Adrenal gland (tissue), 12 donors: ENCODE data around the gene OLIG1. TPM values are rescaled to one million over a fixed set of nuclear protein-coding genes. Genes with fewer than 3 reads are reported as not detected.

Source experiments
- DNase-seq, 7 donors: peaks; one replicate each; pipeline ENCODE4 v3.0.0-alpha.2; 2019 to 2020
- H3K27ac ChIP-seq, 5 donors: fragments of 200-600 bp; sonication (generic) in 4 of 5; 1 replicate in 3 of 5; 2 replicates in 2 of 5; pipeline versions ENCODE4 v1.5.1 to v1.8.0; 2016 to 2020; ENCODE audit warnings: mild to moderate bottlenecking in 1 of 5
- H3K27me3 ChIP-seq: fragments of 200-600 bp; 2 replicates; pipeline ENCODE4 v1.8.0; 2021
- H3K36me3 ChIP-seq, 2 donors: fragments of 200-600 bp; replicated peaks in 1 of 2; 1 replicate in 1 of 2; 2 replicates in 1 of 2; pipeline versions ENCODE4 v1.5.1 to v1.8.0; 2018 to 2022
- H3K4me1 ChIP-seq, 2 donors: fragments of 200-600 bp; replicated peaks in 1 of 2; 1 replicate in 1 of 2; 2 replicates in 1 of 2; pipeline versions ENCODE4 v1.5.1 to v1.8.0; 2018 to 2021
- H3K4me3 ChIP-seq, 4 donors: fragments of 200-600 bp; sonication (generic) in 3 of 4; one replicate each; pipeline ENCODE4 v1.5.1; 2016 to 2018
- H3K9me3 ChIP-seq, 3 donors: fragments of 200-600 bp; sonication (generic) in 1 of 3; replicated peaks in 1 of 3; 1 replicate in 2 of 3; 2 replicates in 1 of 3; pipeline versions ENCODE4 v1.5.1 to v1.8.0; 2016 to 2021
- POLR2A ChIP-seq, 2 donors: fragments of 450-650 bp; IDR thresholded peaks; one replicate each; pipeline ENCODE4 v1.6.1; 2017; ENCODE audit warnings: antibody characterized with exemption in 2 of 2, mild to moderate bottlenecking in 2 of 2, moderate library complexity in 1 of 2
- WGBS, 4 donors: extraction: QIAGEN DNeasy Blood & Tissue Kit in 2 of 4; methylation state at CpG; one replicate each; pipeline versions ENCODE4 v1.1.5 to v1.1.7; 2013 to 2017; 5-methylcytosine and 5-hydroxymethylcytosine counted together
- intact Hi-C, 2 donors: fragments of 100-400 bp; cut with DNase I; formaldehyde crosslinking; loops; one replicate each; pipeline versions ENCODE4 v1.14.1 to v1.15.0; 2022 to 2023
- polyA plus RNA-seq, 3 donors: library from polyadenylated mRNA; stranded (reverse); fragments of 200-250 nt in 2 of 3; fragments of 350-450 nt in 1 of 3; fragmentation: Illumina TruSeq in 1 of 3; extraction: RNeasy Lipid Tissue Mini Kit (QIAGEN cat#74804) in 1 of 3; gene quantifications; one replicate each; pipeline ENCODE4 v1.2.3, GENCODE V29; 2013 to 2014
- total RNA-seq, 9 donors: library from RNA; depleted of rRNA in 4 of 9; stranded (reverse); fragments of >200 nt in 4 of 9; fragments of 120-200 nt in 1 of 9; fragmentation: NEBNext Ultra II Directional in 1 of 9; extraction: Animal tissue kit (Norgen Biotek cat#: 25700) in 1 of 9; gene quantifications; one replicate each; pipeline versions ENCODE4 v1.1.0 to v1.2.4, GENCODE V29; 2013 to 2023
- TF ChIP-seq, protein P1 (sequence below), 6 experiments: fragments of 450-650 bp in 4 of 6; fragments of 200-600 bp in 2 of 6; sonication (generic) in 1 of 6; IDR thresholded peaks; 1 replicate in 5 of 6; 2 replicates in 1 of 6; pipeline versions ENCODE4 v1.5.1 to v1.8.0; 2016 to 2021; ENCODE audit warnings: antibody characterized with exemption in 6 of 6, mild to moderate bottlenecking in 2 of 6, moderate library complexity in 1 of 6
- donor health status: healthy with polysubstance abuse.
- donor health status: Bipolar disorder and iron deficiency.
- donor health status: DM: yes; HTN: yes; CAD: no.
- donor health status: DM: no; HTN: no; CAD: no.
- donor health status: DM: no; HTN: no; CAD: no.
- donor health status: DM: yes; HTN: yes; CAD: no.

The OLIG1 gene
- total and polyA plus RNA-seq, 12 donors = 0.11 to 1.8 (median 0.50) TPM; not detected in 9

DNA sequence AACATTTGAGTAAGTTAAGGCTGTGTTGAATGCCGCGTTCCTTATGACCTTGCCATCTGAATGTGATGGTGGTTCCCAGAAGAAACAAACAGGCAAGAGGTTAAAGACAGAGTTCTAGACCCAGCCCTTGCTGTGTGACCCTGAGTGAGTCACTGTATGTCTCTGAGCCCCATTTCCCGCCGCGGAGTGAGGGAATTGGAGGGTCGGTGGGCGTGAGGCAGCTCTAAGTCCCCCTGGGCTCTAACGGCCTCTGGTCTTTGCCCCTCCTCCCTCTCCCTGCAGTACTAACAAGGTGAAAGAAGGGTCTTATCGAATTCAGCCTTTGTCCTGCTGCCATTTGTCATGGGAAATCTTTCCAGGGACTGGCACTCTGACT is 40.4 kb downstream of the OLIG1 start:
- Histone ChIP-seq H3K27ac (no peak overlapping the region), H3K4me1 (no peaks in the 10 kb centered on the region), H3K4me3 (no peak overlapping the region), H3K36me3 (no peaks in the 10 kb centered on the region), H3K9me3 (no peaks in the 10 kb centered on the region), H3K27me3 (peaks cover 59% of the 10 kb centered on the region)
- TF ChIP-seq, protein P1, sequence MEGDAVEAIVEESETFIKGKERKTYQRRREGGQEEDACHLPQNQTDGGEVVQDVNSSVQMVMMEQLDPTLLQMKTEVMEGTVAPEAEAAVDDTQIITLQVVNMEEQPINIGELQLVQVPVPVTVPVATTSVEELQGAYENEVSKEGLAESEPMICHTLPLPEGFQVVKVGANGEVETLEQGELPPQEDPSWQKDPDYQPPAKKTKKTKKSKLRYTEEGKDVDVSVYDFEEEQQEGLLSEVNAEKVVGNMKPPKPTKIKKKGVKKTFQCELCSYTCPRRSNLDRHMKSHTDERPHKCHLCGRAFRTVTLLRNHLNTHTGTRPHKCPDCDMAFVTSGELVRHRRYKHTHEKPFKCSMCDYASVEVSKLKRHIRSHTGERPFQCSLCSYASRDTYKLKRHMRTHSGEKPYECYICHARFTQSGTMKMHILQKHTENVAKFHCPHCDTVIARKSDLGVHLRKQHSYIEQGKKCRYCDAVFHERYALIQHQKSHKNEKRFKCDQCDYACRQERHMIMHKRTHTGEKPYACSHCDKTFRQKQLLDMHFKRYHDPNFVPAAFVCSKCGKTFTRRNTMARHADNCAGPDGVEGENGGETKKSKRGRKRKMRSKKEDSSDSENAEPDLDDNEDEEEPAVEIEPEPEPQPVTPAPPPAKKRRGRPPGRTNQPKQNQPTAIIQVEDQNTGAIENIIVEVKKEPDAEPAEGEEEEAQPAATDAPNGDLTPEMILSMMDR (IDR thresholded peaks at IDR 0.05) = no peak
- TF ChIP-seq POLR2A (IDR thresholded peaks at IDR 0.05) = no peak
- intact Hi-C loops = no loop called here
- no peak for DNase-seq
- WGBS, 4 donors = 28 to 53% (median 35%) methylated on average over 9 of the region's 9 CpGs

DNA sequence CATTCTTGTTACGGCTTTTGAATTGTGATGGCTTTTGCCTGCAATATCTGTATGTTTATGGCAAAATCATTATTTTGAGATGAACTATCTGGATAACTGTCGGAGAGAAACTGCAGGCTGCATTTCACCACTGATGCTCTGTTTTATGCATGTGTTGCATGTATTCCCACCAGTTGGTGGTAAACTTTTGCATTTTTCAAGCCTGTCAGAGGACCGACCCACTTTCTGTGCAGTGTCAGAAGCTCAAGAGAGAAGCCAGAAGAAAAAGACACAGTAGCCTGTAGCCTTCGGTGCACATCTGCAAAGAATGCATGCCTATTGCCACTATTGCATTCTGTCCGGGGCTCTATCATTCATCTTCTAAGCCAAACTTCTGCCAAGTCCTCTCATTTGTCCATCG is 41.6 kb downstream of the OLIG1 start:
- WGBS, 4 donors = 44 to 58% (median 45%) methylated on average over 5 to 6 of the region's 6 CpGs
- no peaks in the 10 kb centered on the region for H3K36me3 ChIP-seq
- peaks cover 56% of the 10 kb centered on the region for H3K27me3 ChIP-seq
- H3K4me1 ChIP-seq = no peaks in the 10 kb centered on the region
- no peak overlapping the region for H3K4me3 ChIP-seq
- TF ChIP-seq, protein P1 (IDR thresholded peaks at IDR 0.05) = no peak
- TF ChIP-seq POLR2A (IDR thresholded peaks at IDR 0.05) = no peak
- DNase-seq = no peak
- intact Hi-C loops = no loop called here
- H3K9me3 ChIP-seq = no peaks in the 10 kb centered on the region
- no peak overlapping the region for H3K27ac ChIP-seq

DNA sequence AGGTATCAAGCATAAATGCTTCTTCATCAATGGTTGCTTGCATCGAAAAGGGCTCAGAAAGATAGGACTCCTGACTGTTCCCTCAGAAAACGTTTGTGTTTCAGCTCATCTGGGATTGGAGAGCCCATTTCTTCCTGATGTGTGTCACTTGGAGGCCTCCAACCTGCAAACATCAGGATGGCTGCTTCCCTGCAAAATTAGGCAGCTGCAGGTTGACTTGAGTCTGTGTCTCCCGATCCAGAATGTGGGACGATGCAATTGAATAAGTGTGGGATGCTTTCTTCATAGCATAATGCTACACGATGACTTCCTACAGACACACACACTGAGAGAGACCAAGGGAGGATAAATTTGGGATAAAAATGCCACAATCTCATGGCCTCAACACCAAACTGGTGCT is 42.2 kb downstream of the OLIG1 start:
- TF ChIP-seq POLR2A (IDR thresholded peaks at IDR 0.05) = no peak
- TF ChIP-seq, protein P1 (IDR thresholded peaks at IDR 0.05) = no peak
- 39 to 57% (median 52%) methylated on average over 5 of the region's 5 CpGs for WGBS, 4 donors
- H3K9me3 ChIP-seq = no peaks in the 10 kb centered on the region
- no peak overlapping the region for H3K27ac ChIP-seq
- DNase-seq = no peak
- H3K36me3 ChIP-seq = no peaks in the 10 kb centered on the region
- peaks cover 56% of the 10 kb centered on the region for H3K27me3 ChIP-seq
- no peaks in the 10 kb centered on the region for H3K4me1 ChIP-seq
- H3K4me3 ChIP-seq = no peak overlapping the region
- intact Hi-C loops = no loop called here

DNA sequence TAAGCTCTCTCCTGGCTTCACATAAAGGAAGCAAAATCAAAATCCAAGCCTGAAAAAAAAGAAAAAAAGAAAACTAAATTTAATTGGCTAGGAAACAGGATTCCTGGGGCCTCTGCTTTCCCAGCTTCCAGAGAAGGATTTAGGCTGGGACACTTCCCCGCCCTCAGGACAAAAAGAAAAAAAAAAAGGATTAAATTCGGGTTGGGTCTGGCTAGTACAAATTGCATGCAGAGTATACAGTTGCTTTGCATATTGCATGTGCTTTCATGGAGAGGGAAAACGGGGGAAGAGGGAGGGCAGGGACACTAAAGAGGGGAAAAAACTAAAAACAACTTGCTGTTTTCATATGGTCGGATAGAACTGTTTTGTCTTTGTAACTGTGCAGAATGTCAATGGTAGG is 42.7 kb downstream of the OLIG1 start:
- TF ChIP-seq POLR2A (IDR thresholded peaks at IDR 0.05) = no peak
- TF ChIP-seq, protein P1 (IDR thresholded peaks at IDR 0.05) = no peak
- Histone ChIP-seq H3K27ac (no peak overlapping the region), H3K27me3 (peaks cover 56% of the 10 kb centered on the region), H3K36me3 (no peaks in the 10 kb centered on the region), H3K4me1 (no peaks in the 10 kb centered on the region), H3K9me3 (no peaks in the 10 kb centered on the region), H3K4me3 (no peak overlapping the region)
- WGBS, 4 donors = 31 to 39% (median 39%) methylated on average over 4 of the region's 4 CpGs
- no peak for DNase-seq
- intact Hi-C loops = no loop called here
